HG02610 (cell line): ENCODE results near the gene ALDH1A2.
"Not testable (repeated sequence)": the region's sequence is repeated elsewhere in the genome, so short reads cannot be mapped to it uniquely, and the experiment has no call there.

Source experiments
- ATAC-seq: cut with Tn5 transposase; IDR thresholded peaks from one replicate; pipeline ENCODE4 v1.9.1; 2021; ENCODE audit warnings: mild to moderate bottlenecking, moderate library complexity; ENCODE audit not compliant: unreplicated experiment

The ALDH1A2 gene

GRCh38 chr15:58069008-58069407, 3.5 kb upstream of the ALDH1A2 start:
- no peak for ATAC-seq

GRCh38 chr15:58066042-58066867, 744 bp upstream of the ALDH1A2 start:
- no peak for ATAC-seq

GRCh38 chr15:58064980-58065444, 499 bp downstream of the ALDH1A2 start:
- no peak for ATAC-seq

GRCh38 chr15:58064082-58064979, 1.2 kb downstream of the ALDH1A2 start:
- ATAC-seq = no peak

GRCh38 chr15:58063614-58064013, 1.9 kb downstream of the ALDH1A2 start:
- ATAC-seq = no peak

GRCh38 chr15:58062983-58063382, 2.5 kb downstream of the ALDH1A2 start:
- no peak for ATAC-seq

GRCh38 chr15:58062175-58062574, 3.3 kb downstream of the ALDH1A2 start:
- no peak for ATAC-seq

- ATAC-seq = no peak
Measured at GRCh38 chr15:58060575-58060974, 4.9 kb downstream of the ALDH1A2 start.

GRCh38 chr15:58058729-58059128, 6.8 kb downstream of the ALDH1A2 start:
- ATAC-seq = no peak

GRCh38 chr15:58058073-58058472, 7.4 kb downstream of the ALDH1A2 start:
- ATAC-seq = no peak

- ATAC-seq = no peak
Measured at GRCh38 chr15:58057559-58057958, 8.0 kb downstream of the ALDH1A2 start.

- no peak for ATAC-seq
Measured at GRCh38 chr15:58056015-58056414, 9.5 kb downstream of the ALDH1A2 start.

- no peak for ATAC-seq
Measured at GRCh38 chr15:58053315-58054153, 12.0 kb downstream of the ALDH1A2 start.

- ATAC-seq = no peak
Measured at GRCh38 chr15:58052334-58052733, 13.2 kb downstream of the ALDH1A2 start.

GRCh38 chr15:58049520-58050227, 15.8 kb downstream of the ALDH1A2 start:
- ATAC-seq = no peak

GRCh38 chr15:58048261-58048660, 17.2 kb downstream of the ALDH1A2 start:
- no peak for ATAC-seq

- ATAC-seq = no peak
Measured at GRCh38 chr15:58047149-58047548, 18.4 kb downstream of the ALDH1A2 start.

- ATAC-seq = no peak
Measured at GRCh38 chr15:58046467-58046866, 19.0 kb downstream of the ALDH1A2 start.

- not testable (repeated sequence) for ATAC-seq
Measured at GRCh38 chr15:58045376-58045775, 20.1 kb downstream of the ALDH1A2 start.

GRCh38 chr15:58044551-58044950, 21.0 kb downstream of the ALDH1A2 start:
- no peak for ATAC-seq
